Fibroblast of gingiva (primary cell): ENCODE results near the gene MATN1.
A peak's percentile ranks its signal among the peaks of the same experiment; 100 is the strongest.

ENCODE experiments used
- DNase-seq: peaks from one replicate; pipeline ENCODE4 v3.0.0-alpha.2; 2011; ENCODE audit warnings: low read depth

Gene MATN1

GRCh38 chr1:30731806-30732276 is 8.5 kb upstream of the MATN1 start:
- no peak for DNase-seq

GRCh38 chr1:30731109-30731805 is 7.9 kb upstream of the MATN1 start:
- DNase-seq: no peak

GRCh38 chr1:30730346-30731108 is 7.1 kb upstream of the MATN1 start:
- DNase-seq: no peak

GRCh38 chr1:30729901-30730300 is 6.5 kb upstream of the MATN1 start:
- no peak for DNase-seq

GRCh38 chr1:30728832-30729638 is 5.7 kb upstream of the MATN1 start:
- DNase-seq: no peak

DNA sequence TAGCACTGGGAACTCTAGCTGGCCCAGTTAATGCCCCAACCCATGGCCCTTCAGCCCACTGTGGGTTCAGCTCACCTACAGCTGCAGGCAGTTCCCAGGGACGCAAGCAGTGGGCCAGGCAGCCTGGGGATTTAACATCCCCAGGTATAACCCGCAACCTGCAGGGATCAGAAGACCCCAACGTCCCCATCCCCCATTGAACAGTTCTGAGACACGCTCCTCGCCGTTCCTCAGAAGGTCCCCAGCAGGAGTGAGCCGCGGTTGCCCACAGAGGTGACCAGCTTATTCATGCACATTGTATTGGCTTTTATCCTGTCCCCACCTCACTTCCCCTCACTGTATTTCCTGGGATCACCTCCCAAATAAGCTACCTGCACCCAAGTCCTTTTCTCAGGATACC is 5.0 kb upstream of the MATN1 start:
- DNase-seq: no peak

GRCh38 chr1:30727824-30728223 is 4.4 kb upstream of the MATN1 start:
- no peak for DNase-seq

GRCh38 chr1:30726773-30727684 is 3.6 kb upstream of the MATN1 start:
- DNase-seq: no peak

DNA sequence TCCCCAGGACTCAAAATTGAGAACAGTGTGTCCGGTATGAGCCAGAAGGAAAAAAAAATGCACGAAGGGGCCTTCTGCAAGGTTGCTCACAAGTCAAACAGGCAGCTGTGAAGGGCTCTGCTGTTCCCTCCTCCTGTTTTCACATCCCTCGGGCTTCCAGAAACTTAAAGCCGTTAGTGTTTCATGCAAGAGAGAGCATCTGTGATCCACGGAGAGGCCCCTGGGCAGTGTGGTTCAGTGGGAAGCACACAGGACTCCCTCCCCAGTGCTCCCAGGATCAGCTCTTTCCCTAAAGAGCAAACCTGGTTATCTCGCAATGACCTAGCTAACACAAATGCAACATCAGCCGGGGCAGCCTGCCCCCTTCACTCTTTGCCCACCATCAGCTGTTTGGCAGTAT is 2.9 kb upstream of the MATN1 start:
- DNase-seq: no peak

DNA sequence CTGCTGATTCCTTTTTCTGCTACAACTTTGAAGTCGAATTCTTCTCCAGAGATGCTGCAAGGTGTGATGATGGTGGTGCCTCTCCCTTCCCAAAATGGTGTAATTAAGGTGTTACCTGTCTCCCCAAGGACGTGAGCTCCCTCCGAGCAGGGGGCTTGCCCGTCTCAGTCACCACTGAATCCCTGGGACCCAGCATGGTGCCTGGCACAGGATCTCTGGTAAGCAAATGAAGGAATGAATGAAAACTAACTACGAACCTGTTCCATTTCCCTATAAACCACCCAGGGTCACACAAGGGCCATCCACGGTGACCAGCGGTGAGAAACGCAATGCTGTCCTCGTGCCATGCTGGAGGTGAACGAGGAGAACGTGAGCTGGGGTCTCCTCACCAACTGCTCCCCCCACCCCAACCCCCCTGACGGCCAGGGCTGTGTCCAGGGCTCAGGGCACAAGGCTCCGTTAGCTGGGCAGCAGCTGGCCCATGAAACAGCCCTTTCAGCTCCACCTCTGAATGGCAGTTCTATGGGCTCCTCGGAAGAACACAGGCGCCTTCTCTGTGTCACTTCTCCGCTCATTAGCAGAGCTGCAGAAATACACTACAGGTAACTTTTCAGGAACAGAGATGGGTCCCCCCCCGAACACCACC is 2.2 kb upstream of the MATN1 start:
- DNase-seq: no peak

DNA sequence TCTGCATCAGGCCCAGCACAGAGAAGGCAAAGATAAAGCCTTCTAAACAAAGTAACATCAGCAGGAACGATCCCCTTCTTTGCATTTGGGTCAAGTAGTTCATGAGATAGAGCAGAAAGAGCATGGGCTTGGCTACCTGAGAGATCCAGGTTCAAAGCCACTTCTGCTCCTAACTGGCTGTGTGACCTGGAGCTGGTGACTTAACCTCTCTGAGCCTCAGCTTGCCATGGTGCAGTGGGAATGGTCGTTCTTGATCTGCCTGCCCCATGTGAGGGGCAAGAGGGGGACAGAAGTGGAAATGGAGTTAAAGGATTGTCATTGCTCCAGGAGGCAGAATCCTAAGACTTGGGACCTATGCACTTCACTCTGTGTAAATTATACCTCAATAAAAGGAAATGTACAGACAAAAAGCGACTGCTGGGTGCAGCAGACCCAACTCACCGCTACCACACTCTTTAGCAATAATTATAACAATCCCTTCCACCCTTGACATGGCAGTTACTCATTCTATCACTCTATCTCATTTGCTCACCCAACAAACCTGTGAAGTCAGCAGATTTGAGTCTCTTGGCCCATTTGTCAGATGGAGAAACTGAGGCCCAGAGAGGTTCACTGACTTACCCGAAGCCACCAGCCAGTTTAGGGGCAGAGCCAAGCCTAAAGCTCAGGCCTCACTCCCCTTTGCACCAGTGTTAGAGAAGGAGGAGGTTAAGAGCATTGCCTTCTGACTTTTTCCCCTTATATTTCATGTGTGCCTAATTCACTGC is 1.5 kb upstream of the MATN1 start:
- no peak for DNase-seq

DNA sequence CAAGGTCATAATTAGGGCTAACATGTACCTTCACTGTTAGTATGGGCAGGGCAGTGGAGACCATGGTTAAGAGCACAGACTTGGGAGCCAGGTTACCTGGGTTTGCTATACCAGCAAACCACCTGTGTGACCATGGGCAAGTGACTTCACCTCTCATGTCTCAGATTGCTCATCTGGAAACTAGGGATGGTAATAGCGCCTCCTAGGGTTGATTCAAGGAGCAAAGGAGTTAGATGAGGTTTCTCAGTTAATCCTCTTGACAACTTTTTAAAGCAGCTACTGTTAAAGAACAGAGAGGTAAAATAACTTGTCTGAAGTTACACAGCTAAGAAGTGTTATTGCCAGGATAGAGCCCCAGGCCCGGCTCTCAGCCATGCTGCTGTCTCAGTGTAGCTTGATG is 790 bp upstream of the MATN1 start:
- no peak for DNase-seq

DNA sequence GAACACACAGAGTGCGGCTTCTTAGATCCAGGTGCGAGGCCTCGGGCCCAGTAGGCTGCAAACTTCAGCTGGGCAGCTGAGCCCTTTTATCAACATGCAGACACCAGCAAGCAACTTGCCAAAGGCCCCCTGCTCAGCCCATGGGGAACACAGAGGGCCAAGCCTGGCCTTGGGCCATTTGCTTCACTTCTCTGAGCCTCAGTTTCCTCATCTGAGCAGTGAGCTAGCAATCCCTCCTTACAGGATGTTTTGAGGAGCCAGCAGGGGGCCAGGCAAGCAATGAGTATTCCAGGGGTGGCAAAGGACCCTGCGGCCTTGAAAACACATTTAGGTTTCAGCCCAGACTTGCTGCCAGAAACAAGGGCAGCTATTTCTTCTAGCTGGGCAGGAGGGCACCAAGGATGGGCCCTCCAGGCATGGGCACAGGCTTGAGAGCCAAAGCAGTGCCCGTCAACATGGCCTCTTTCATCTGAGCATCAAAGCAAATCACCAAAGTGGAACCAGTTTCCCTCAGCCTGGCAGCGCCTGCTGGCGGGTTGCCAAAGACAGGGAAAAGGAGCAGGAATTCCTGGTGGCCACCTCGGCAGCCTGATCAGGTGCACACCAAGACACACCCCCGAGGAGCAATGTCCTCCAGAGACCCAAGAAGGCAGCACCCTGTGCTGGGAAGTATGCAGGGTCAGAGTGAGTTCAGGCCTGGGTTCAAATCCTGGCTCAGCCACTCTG is 1.4 kb downstream of the MATN1 start:
- DNase-seq: no peak

DNA sequence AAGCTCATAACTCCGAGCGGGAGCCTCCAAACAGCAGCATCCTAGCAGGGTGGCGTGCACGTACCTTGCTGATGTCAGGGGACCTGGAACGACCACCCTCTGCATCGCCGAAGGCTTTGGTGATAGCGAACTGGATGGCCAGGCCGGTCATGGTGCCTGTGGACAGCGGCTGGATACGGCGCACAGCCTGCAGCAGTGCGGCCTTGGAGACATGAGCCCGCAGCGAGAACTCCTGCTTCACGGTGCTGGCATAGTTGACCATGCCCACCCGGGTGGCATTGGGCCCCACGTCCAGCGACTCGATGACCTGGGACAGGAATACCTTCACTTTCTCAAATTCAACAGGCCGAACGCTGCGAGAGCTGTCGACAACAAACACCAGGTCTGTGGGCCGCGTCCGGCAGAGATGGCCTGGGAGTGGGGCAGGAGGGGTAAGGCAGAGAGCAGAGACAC is 2.0 kb downstream of the MATN1 start:
- no peak for DNase-seq

GRCh38 chr1:30720271-30721223 is 2.8 kb downstream of the MATN1 start:
- DNase-seq: no peak

DNA sequence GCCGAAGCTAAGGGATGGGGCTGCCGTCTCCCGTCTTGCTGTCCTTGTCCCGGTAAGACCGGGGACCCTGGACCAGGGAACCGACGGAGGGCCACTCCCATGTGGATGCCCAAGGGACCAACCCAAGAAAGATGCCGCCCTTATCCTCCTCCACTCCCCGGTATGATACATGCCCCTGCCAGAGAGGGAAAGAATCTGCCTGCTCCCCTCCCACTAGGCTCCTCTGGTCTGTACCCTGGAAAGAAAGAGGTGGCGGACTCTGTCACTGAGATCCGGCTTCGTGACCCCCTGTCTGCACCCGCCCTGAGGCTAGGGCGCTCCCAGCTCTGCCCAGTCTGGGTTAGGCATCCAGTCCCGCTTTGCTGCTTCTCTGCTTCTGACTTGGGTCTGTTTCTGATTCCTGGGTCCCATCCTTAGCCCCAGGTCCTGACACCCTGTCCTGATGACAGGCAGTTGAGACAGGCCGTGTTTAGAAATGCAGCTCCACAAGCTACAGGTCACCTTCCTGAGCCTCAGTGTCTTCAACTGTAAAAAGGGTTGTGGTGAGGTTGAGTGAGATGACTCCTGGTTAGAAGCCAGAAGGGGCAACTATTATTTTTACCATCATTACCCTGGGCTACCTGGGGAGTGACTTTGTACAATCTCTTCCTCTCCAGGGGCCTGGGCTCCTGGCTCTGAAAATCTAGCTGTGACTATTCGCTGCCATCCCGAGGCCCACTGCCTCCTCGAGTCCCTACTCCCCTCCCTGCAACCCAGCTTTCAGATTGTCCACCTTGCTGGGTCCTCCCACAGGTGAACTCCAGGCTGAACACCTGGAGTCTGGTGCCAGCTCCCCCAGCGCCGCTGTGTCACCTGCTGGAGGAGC is 3.7 kb downstream of the MATN1 start:
- peak; percentile 49 for DNase-seq

- DNase-seq: peak; percentile 98
Measured at GRCh38 chr1:30718636-30719405, 4.6 kb downstream of the MATN1 start.
